ENCODE measurements around the gene FAM53B.

The FAM53B gene

GRCh38 chr10:124670849-124671248 lies 73.3 kb downstream of the FAM53B start:
- no peak for TF ChIP-seq GATA2 (IDR thresholded peaks at IDR 0.05; ENCODE audit: low read depth, low read length)
- no peak for TF ChIP-seq GATA3 (IDR thresholded peaks at IDR 0.05; ENCODE audit: low read depth, low read length)

GRCh38 chr10:124669824-124670654 lies 74.1 kb downstream of the FAM53B start:
- TF ChIP-seq GATA2 (IDR thresholded peaks at IDR 0.05; ENCODE audit: low read depth, low read length) (no peak), GATA3 (IDR thresholded peaks at IDR 0.05; ENCODE audit: low read depth, low read length) (no peak)

- TF ChIP-seq GATA3 (IDR thresholded peaks at IDR 0.05; ENCODE audit: low read depth, low read length): no peak
- TF ChIP-seq GATA2 (IDR thresholded peaks at IDR 0.05; ENCODE audit: low read depth, low read length): no peak
Observed at GRCh38 chr10:124669141-124669823, 74.9 kb downstream of the FAM53B start.

- TF ChIP-seq GATA3 (IDR thresholded peaks at IDR 0.05; ENCODE audit: low read depth, low read length): no peak
- TF ChIP-seq GATA2 (IDR thresholded peaks at IDR 0.05; ENCODE audit: low read depth, low read length): no peak
Observed at GRCh38 chr10:124668517-124669051, 75.6 kb downstream of the FAM53B start.

DNA sequence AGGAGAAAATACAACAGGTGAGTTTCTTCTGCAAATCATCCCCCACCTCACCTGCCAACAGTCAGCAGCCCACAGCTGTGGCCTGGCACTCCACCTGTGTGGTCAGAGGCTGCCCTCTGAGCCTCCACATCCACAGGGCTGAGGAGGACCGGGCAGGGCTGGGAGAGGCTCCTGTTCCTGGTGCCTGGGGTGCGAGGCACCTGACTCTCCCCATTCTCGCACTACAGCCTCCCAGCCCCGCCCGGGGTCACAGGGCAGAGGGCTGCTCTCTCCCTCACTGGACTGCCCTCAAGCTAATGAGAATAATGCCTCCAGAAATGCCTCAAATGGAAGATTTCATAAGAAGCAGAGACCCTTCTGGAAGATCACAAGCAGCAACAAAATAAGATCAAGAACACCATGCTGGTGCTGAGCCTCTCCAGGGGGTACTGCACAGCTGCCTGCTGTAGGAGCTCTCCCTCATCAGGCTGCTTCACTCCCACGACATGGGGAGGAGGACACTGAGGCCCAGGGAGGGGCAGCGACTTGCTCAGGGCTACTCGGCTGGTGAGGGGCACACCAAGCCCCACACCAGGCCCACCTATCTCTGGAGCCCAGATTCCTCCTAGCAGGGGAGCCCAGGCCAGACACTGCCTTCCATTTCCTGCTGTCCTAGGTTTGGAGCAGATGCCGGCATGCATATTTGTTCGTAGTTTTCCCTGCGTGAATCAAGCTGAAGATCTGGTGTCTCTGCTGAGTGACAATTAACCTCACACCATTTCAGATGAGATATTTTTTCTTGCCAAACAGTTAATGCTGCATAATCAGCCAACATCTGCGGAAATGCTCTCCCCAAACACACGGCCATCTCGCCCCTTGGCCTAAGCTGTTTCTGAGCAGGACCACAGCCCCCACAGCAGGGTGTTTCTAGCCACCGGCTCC lies 76.5 kb downstream of the FAM53B start:
- TF ChIP-seq GATA2 (IDR thresholded peaks at IDR 0.05; ENCODE audit: low read depth, low read length) (no peak), GATA3 (IDR thresholded peaks at IDR 0.05; ENCODE audit: low read depth, low read length) (no peak)

- no peak for TF ChIP-seq GATA2 (IDR thresholded peaks at IDR 0.05; ENCODE audit: low read depth, low read length)
- TF ChIP-seq GATA3 (IDR thresholded peaks at IDR 0.05; ENCODE audit: low read depth, low read length): no peak
Observed at GRCh38 chr10:124666494-124666893, 77.7 kb downstream of the FAM53B start.

DNA sequence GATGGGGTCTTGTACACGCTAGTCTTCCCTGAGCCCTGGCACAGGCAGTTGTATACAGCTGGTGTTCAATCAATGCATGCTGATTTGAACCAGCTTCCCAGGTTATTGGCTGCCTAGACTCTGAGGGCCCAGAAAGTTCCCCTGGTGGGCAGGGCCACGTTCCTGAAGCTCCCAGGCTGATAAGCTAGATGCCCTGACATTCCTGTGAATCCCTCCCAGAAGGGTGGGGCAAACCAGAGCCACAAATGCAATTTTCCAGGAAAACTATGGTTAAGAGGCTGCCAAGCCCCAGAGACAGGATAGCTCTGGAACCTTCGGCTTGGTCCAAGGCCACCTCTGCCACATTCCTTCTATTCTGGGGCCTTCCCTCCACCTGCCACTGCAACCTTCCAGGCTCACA lies 78.2 kb downstream of the FAM53B start:
- TF ChIP-seq GATA2 (IDR thresholded peaks at IDR 0.05; ENCODE audit: low read depth, low read length) (no peak), GATA3 (IDR thresholded peaks at IDR 0.05; ENCODE audit: low read depth, low read length) (no peak)

- TF ChIP-seq GATA2 (IDR thresholded peaks at IDR 0.05; ENCODE audit: low read depth, low read length) (no peak), GATA3 (IDR thresholded peaks at IDR 0.05; ENCODE audit: low read depth, low read length) (no peak)
Observed at GRCh38 chr10:124665558-124665957, 78.6 kb downstream of the FAM53B start.

DNA sequence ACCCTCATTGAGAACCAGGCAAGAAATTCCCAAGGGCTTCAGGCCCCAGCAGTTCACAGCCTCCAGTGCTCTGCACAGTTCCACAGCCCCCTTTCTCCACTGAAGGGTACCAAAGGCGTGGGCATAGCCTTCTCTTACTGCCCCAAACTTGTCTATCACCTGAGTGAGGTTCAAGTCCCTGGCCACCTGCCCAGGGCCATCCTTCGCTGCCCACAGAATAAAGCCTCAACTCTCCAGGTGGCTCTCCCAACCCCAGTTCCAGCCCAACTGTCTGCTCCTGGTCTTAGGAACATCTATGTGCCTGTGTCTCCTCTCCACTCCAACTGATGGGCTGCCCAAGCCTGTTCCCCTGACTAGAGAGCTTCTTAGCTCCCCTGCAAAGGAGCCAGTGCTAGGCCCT lies 79.1 kb downstream of the FAM53B start:
- no peak for TF ChIP-seq GATA3 (IDR thresholded peaks at IDR 0.05; ENCODE audit: low read depth, low read length)
- TF ChIP-seq GATA2 (IDR thresholded peaks at IDR 0.05; ENCODE audit: low read depth, low read length): no peak

- TF ChIP-seq GATA3 (IDR thresholded peaks at IDR 0.05; ENCODE audit: low read depth, low read length): no peak
- no peak for TF ChIP-seq GATA2 (IDR thresholded peaks at IDR 0.05; ENCODE audit: low read depth, low read length)
Observed at GRCh38 chr10:124663766-124664360, 80.3 kb downstream of the FAM53B start.

DNA sequence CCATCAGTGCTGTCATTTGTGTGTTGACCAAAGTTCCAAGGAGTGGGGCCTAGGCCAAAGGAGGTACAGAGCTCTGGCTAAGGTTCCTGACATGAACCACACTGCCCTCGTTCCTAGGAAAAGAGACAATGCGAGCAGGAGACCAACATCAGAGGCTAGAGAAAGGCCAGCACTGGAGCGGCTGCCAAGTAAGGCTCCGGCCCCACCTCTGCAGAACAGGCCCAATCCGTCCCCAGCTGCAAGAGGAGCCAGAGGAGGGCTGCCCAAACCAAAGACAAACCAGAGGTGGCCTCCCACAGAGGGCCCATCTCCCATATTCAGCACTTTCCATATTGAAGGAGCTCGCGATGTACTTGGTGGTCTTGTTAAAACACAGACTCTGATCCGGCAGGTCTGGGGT lies 81.0 kb downstream of the FAM53B start:
- TF ChIP-seq GATA3 (IDR thresholded peaks at IDR 0.05; ENCODE audit: low read depth, low read length) (no peak), GATA2 (IDR thresholded peaks at IDR 0.05; ENCODE audit: low read depth, low read length) (no peak)

DNA sequence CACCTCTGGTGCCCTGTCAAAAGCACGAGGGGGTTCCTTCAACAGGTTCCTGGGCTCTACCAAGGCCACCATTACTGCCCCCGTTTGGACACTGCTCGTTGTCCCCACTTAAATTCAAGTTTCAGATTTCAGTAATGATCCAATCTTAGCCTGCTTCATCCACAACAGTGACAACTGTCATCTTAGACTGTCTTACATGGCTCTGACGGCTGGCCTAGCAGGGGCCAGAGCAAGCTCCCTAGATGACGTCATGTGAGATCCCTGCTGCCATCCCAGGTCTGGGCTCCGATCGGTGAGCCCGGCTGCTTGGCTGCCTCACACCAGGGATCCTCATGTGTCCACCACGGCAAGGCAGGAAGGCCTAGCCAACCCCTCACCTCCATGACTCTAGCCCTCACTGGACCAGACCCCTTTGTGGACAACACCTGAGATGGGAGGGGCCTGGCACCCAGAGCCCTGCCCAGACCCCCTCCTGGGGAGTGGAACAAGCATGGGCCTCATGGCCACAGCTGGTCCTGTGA lies 82.5 kb downstream of the FAM53B start:
- TF ChIP-seq GATA3 (IDR thresholded peaks at IDR 0.05; ENCODE audit: low read depth, low read length) (no peak), GATA2 (IDR thresholded peaks at IDR 0.05; ENCODE audit: low read depth, low read length) (no peak)

DNA sequence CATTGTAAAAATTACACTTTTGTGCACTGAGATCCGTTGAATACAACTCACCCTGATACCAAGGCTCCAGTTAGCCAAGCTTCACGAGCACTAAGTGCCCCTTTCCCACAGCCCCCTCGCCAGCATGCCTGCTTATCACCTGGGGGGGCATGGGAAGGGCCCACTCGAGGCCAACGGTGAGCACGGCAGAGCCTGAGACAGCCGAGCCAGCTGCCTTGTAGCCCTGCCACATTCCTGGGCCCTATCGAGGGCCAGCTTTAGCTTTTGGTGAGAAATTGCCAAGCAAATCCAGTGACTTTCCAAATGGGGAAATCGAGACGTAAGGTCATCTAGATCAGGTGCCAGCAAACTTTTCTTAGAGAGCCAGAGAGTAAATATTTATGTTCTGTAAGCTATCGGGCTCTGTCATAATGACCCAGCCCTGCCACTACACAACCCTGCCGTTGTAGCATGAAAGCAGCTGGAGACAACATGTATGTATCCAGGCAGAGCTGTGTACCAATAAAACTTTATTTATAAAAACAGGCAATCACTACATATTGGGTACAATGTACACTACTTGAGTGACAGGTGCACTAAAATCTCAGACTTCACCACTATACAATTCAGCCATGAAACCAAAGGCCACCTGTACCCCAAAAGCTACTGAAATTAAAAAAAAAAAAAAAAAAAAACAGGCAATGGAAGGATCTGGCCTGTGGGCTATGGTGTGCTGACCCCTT lies 83.6 kb downstream of the FAM53B start:
- no peak for TF ChIP-seq GATA3 (IDR thresholded peaks at IDR 0.05; ENCODE audit: low read depth, low read length)
- no peak for TF ChIP-seq GATA2 (IDR thresholded peaks at IDR 0.05; ENCODE audit: low read depth, low read length)

Data from SH-SY5Y (cell line).